Mesendoderm (in vitro differentiated cells): ENCODE results near the gene TRMT2A. TPM values are rescaled to one million over a fixed set of nuclear protein-coding genes. Genes with fewer than 3 reads are reported as not detected.

ENCODE experiments used
- DNase-seq: peaks from one replicate; pipeline ENCODE4 v3.0.0; 2013
- H2AK5ac ChIP-seq: 2 replicates; pipeline ENCODE4 v1.6.1; 2013; ENCODE audit warnings: low read length, inconsistent platforms
- H2BK120ac ChIP-seq: 2 replicates; pipeline ENCODE4 v1.6.1; 2013; ENCODE audit warnings: low read depth, mild to moderate bottlenecking, low read length, moderate library complexity, mixed read lengths
- H2BK15ac ChIP-seq: replicated peaks from 2 replicates; pipeline ENCODE4 v1.6.1; 2013; ENCODE audit warnings: low read depth, mild to moderate bottlenecking, moderate library complexity
- H2BK5ac ChIP-seq: 2 replicates; pipeline ENCODE4 v1.6.1; 2013; ENCODE audit warnings: low read length, inconsistent platforms
- H3K18ac ChIP-seq: 2 replicates; pipeline ENCODE4 v1.6.1; 2013; ENCODE audit warnings: mild to moderate bottlenecking, low read length, mixed read lengths
- H3K23ac ChIP-seq: one replicate; pipeline ENCODE4 v1.6.1; 2013; ENCODE audit warnings: low read length
- H3K27ac ChIP-seq: 2 replicates; pipeline ENCODE4 v1.5.1; 2013; ENCODE audit warnings: low read depth, mild to moderate bottlenecking, inconsistent platforms, low read length, moderate library complexity
- H3K27me3 ChIP-seq: 2 replicates; pipeline ENCODE4 v1.6.1; 2013; ENCODE audit warnings: low read length, control low read depth, mild to moderate bottlenecking, inconsistent platforms; ENCODE audit not compliant: insufficient read depth, poor library complexity
- H3K36me3 ChIP-seq: 2 replicates; pipeline ENCODE4 v1.6.1; 2013; ENCODE audit warnings: low read length, inconsistent platforms; ENCODE audit not compliant: control insufficient read depth, insufficient read depth
- H3K4ac ChIP-seq: one replicate; pipeline ENCODE4 v1.6.1; 2013; ENCODE audit warnings: low read depth, mild to moderate bottlenecking, low read length, moderate library complexity
- H3K4me1 ChIP-seq: 2 replicates; pipeline ENCODE4 v1.6.1; 2013; ENCODE audit warnings: low read depth, low read length, inconsistent platforms; ENCODE audit not compliant: control insufficient read depth
- H3K4me2 ChIP-seq: 2 replicates; pipeline ENCODE4 v1.6.1; 2013; ENCODE audit warnings: low read length
- H3K4me3 ChIP-seq: 2 replicates; pipeline ENCODE4 v1.5.1; 2013; ENCODE audit warnings: mild to moderate bottlenecking, low read length
- H3K56ac ChIP-seq: one replicate; pipeline ENCODE4 v1.6.1; 2013; ENCODE audit warnings: low read length
- H3K79me1 ChIP-seq: 2 replicates; pipeline ENCODE4 v1.6.1; 2013; ENCODE audit warnings: low read length, inconsistent platforms
- H3K79me2 ChIP-seq: 2 replicates; pipeline ENCODE4 v1.6.1; 2013; ENCODE audit warnings: mild to moderate bottlenecking, low read length; ENCODE audit not compliant: control insufficient read depth, insufficient read depth
- H3K9ac ChIP-seq: 2 replicates; pipeline ENCODE4 v1.6.1; 2013; ENCODE audit warnings: low read length, inconsistent platforms
- H4K5ac ChIP-seq: one replicate; pipeline ENCODE4 v1.6.1; 2013; ENCODE audit warnings: low read length
- H4K8ac ChIP-seq: one replicate; pipeline ENCODE4 v1.6.1; 2013; ENCODE audit warnings: low read depth, mild to moderate bottlenecking, control low read depth, low read length, moderate library complexity
- WGBS: extraction: QIAGEN DNeasy Blood & Tissue Kit; methylation state at CpG from one replicate; pipeline ENCODE4 v1.1.7; 2013; ENCODE audit warnings: low lambda C conversion rate, missing lambda C conversion rate; ENCODE audit not compliant: insufficient coverage; ENCODE audit errors: extremely low coverage; 5-methylcytosine and 5-hydroxymethylcytosine counted together
- small RNA-seq: library from polyadenylated mRNA; stranded (forward); fragments of <200 nt; extraction: miRNeasy Mini kit (QIAGEN cat#:217004); gene quantifications from one replicate; pipeline ENCODE3, GENCODE V24; 2013; ENCODE audit not compliant: insufficient read depth

Gene TRMT2A

DNA sequence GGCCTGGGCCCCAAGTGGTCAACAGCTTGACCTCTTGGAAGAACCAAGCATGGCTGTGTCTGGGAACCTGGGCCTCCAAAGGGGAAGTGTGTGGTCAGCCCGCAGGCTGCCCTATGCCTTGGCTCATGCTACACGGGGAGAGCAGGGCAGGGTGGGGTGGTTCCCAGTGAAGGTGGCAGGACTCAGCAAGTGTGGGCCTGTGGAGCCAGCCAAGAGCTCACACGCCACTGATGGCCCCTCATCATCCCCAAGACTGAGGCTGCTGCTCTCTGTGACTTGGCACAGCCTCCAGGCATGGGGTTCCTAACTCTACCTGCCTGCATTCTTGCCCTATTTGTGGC lies 52.9 kb downstream of the TRMT2A start:
- Histone ChIP-seq H3K4ac (no peak overlapping the region), H3K4me1 (no peaks in the 10 kb centered on the region), H2BK120ac (no peak overlapping the region), H3K9ac (no peak overlapping the region), H2AK5ac (no peak overlapping the region), H3K79me2 (no peaks in the 10 kb centered on the region), H3K36me3 (no peaks in the 10 kb centered on the region), H2BK5ac (no peak overlapping the region), H3K27ac (no peak overlapping the region), H3K56ac (no peak overlapping the region), H3K4me2 (no peak overlapping the region), H3K79me1 (no peaks in the 10 kb centered on the region), H4K5ac (no peak overlapping the region), H2BK15ac (no peak overlapping the region), H3K4me3 (no peak overlapping the region), H3K23ac (no peak overlapping the region), H4K8ac (no peak overlapping the region), H3K27me3 (no peaks in the 10 kb centered on the region), H3K18ac (no peak overlapping the region)
- no peak for DNase-seq
- WGBS, result no CpG with 5 or more reads among the region's 3 CpGs

DNA sequence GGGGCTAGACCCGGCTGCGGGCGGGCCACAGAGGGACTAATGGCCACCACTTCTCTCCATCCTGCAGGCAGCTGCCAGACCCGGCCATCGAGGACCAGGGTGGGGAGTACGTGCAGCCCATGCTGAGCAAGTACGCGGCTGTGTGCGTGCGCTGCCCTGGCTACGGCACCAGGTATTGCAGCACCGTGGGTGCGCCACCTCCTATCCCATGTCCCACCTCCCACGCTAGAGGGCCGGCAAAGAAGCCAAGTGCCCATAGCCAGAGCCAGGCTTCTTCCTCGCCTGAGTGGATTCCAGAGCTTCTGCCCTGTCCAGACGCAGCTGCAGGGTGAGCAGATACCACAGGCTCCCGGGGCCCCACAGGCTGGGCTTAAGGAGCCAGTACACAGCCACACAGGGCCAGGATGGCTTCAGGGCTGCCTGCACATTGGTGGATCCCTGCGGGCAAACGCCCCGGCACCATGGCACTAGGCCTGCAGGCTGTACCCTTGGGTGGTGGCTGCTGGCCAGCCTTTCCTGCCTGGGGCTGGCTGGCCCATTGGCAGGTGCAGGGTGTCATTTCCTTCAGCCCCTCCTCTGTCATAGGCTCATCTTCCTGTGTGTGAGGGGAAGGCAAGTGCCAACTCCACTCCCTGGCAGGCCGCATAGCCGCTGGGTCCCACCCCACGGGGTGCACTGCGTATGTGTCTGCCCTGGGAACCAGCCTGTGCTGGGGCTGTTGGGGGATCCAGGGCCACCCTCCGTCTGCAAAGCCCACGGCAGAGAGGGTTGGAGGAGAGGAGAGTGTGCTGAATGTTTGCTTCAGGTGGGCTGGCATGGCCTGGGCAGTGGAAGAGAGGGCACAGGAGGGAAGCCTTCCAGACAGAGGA lies 53.5 kb downstream of the TRMT2A start:
- H3K27ac ChIP-seq, result no peak overlapping the region
- no CpG with 5 or more reads among the region's 27 CpGs for WGBS
- H3K4ac ChIP-seq, result no peak overlapping the region
- no peak overlapping the region for H3K56ac ChIP-seq
- H3K23ac ChIP-seq, result no peak overlapping the region
- no peak for DNase-seq
- no peak overlapping the region for H4K5ac ChIP-seq
- H3K4me1 ChIP-seq, result no peaks in the 10 kb centered on the region
- H3K18ac ChIP-seq, result no peak overlapping the region
- no peak overlapping the region for H3K9ac ChIP-seq
- H2BK15ac ChIP-seq, result no peak overlapping the region
- no peaks in the 10 kb centered on the region for H3K27me3 ChIP-seq
- H4K8ac ChIP-seq, result no peak overlapping the region
- no peak overlapping the region for H2BK5ac ChIP-seq
- no peaks in the 10 kb centered on the region for H3K79me2 ChIP-seq
- no peaks in the 10 kb centered on the region for H3K79me1 ChIP-seq
- H3K4me3 ChIP-seq, result no peak overlapping the region
- H3K4me2 ChIP-seq, result no peak overlapping the region
- H2BK120ac ChIP-seq, result no peak overlapping the region
- no peak overlapping the region for H2AK5ac ChIP-seq
- no peaks in the 10 kb centered on the region for H3K36me3 ChIP-seq

DNA sequence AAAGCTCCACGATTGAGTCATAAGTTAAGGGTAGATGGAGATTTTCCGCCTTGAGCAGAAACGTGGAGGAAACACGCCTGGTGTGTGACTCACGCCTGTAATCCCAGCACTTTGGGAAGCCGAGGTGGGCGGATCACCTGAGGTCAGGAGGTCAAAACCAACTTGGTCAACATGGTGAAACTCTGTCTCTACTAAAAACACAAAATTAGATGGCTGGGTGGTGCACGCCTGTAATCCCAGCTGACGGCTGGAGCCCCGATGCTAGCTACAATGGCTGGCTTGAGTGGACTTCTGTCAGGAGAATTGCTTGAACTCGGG lies 54.3 kb downstream of the TRMT2A start:
- no peak for DNase-seq
- Histone ChIP-seq H3K79me2 (no peaks in the 10 kb centered on the region), H2AK5ac (no peak overlapping the region), H3K23ac (no peak overlapping the region), H3K9ac (no peak overlapping the region), H3K27me3 (no peaks in the 10 kb centered on the region), H3K18ac (no peak overlapping the region), H4K5ac (no peak overlapping the region), H3K79me1 (no peaks in the 10 kb centered on the region), H3K4me2 (no peak overlapping the region), H2BK5ac (no peak overlapping the region), H2BK120ac (no peak overlapping the region), H4K8ac (no peak overlapping the region), H3K27ac (no peak overlapping the region), H3K4me3 (no peak overlapping the region), H2BK15ac (no peak overlapping the region), H3K4ac (no peak overlapping the region), H3K56ac (no peak overlapping the region), H3K4me1 (no peaks in the 10 kb centered on the region), H3K36me3 (no peaks in the 10 kb centered on the region)
- WGBS, result no CpG with 5 or more reads among the region's 11 CpGs

DNA sequence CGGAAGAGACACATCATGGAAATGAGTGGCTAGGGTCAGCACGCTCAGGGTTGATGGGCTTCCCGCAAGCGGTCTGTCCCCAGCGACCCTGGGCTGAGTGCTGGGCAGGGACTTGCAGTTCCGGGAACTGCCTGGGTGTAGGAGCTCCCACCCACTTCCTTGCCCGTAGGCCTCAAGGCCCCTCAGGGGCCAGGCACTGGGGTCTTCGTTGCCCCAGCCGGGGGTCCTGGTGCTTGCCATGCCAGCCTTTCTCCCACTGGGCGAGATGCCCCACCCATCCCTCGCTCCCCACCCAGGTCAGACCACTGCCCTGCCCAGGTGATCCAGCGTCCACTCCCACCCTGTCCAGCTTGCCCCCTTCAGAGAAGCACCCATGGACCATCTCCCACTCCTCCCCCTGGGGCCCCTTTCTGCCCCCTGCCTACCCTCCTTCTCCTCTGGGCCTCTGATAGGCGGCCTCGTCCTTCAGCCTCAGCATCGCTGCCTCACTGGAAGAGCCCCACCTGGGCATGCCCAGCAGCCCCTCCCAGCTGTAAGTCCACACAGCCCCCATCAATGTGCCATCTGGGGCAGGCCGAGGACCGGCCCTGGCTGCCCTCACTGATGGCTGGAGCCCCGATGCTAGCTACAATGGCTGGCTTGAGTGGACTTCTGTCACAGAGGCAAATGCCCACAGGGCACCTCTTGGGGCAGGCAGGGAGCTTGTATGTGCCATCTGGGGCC lies 54.8 kb downstream of the TRMT2A start:
- Histone ChIP-seq H3K18ac (no peak overlapping the region), H3K4ac (no peak overlapping the region), H3K79me2 (no peaks in the 10 kb centered on the region), H4K8ac (no peak overlapping the region), H3K9ac (no peak overlapping the region), H2BK5ac (no peak overlapping the region), H4K5ac (no peak overlapping the region), H3K4me2 (no peak overlapping the region), H3K4me3 (no peak overlapping the region), H2AK5ac (no peak overlapping the region), H3K56ac (no peak overlapping the region), H2BK15ac (no peak overlapping the region), H3K4me1 (no peaks in the 10 kb centered on the region), H3K27me3 (no peaks in the 10 kb centered on the region), H3K27ac (no peak overlapping the region), H3K79me1 (no peaks in the 10 kb centered on the region), H3K36me3 (no peaks in the 10 kb centered on the region), H2BK120ac (no peak overlapping the region), H3K23ac (no peak overlapping the region)
- no peak for DNase-seq
- no CpG with 5 or more reads among the region's 18 CpGs for WGBS

Small RNA genes within 50 kb of the gene (small RNA-seq; reads per million reads assigned to genes)
- 0.54 reads per million for gene MIR6816
- not detected for gene RF00017
- not detected for gene RF00599
